ENCODE results near the gene CCDC122. TPM values are rescaled to one million over a fixed set of nuclear protein-coding genes. Genes with fewer than 3 reads are reported as not detected.

Gene CCDC122
- total RNA-seq, 4 donors from 2014 or later: 0.16 to 1.7 (median 1.1) TPM; not detected in 1

DNA sequence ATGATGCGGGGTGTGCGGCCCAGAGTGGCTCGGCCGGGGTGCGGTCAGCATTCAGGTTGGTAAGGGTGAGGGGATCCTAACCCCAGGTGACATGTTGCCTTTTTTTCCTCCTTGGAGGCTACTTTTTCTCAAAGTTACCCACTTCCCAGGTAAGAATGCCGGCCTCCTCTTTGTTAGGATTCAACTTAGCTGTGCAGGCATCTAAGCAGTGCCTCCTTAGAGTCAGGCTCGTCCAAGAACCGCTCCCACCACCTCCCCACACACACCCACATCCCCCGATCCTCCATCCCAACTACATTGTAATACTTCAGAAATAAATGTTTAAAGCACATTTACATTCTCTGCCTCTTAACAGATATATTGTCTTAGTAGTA lies 92.0 kb downstream of the CCDC122 start:
- H3K27ac ChIP-seq: peak overlapping the region in 3 of 4 donors; percentile 70 to 74 (median 71)
- no peak for ATAC-seq
- peak overlapping the region; percentile 60 to 90 (median 68) for H3K4me3 ChIP-seq
- TF ChIP-seq, protein P1, sequence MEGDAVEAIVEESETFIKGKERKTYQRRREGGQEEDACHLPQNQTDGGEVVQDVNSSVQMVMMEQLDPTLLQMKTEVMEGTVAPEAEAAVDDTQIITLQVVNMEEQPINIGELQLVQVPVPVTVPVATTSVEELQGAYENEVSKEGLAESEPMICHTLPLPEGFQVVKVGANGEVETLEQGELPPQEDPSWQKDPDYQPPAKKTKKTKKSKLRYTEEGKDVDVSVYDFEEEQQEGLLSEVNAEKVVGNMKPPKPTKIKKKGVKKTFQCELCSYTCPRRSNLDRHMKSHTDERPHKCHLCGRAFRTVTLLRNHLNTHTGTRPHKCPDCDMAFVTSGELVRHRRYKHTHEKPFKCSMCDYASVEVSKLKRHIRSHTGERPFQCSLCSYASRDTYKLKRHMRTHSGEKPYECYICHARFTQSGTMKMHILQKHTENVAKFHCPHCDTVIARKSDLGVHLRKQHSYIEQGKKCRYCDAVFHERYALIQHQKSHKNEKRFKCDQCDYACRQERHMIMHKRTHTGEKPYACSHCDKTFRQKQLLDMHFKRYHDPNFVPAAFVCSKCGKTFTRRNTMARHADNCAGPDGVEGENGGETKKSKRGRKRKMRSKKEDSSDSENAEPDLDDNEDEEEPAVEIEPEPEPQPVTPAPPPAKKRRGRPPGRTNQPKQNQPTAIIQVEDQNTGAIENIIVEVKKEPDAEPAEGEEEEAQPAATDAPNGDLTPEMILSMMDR (IDR thresholded peaks at IDR 0.05 in 4 of 5, conservative IDR thresholded peaks at IDR 0.05 in 1 of 5): no peak
- no peak for TF ChIP-seq POLR2A (IDR thresholded peaks at IDR 0.05)
- no peaks in the 10 kb centered on the region for H3K9me3 ChIP-seq
- in situ Hi-C loops (cut with MboI; ENCODE audit: low sequenced_read_pairs in 4 of 4) (loop anchor here in 1 of 4 donors (25.0 kb wide), 1 partner anchor 475 kb away; no protein-coding TSS in a partner anchor), intact Hi-C loops (cut with DNase I; ENCODE audit: low total_unique reads) (loop anchor here (5.0 to 10.0 kb wide), 2 partner anchors 353 to 485 kb away; no protein-coding TSS in a partner anchor)
- peaks cover 9 to 21% of the 10 kb centered on the region in 2 donors for H3K4me1 ChIP-seq
- no peaks in the 10 kb centered on the region for H3K36me3 ChIP-seq
- DNase-seq: no peak
- peaks cover 0 to 4% (median 0%) of the 10 kb centered on the region in 3 donors for H3K27me3 ChIP-seq

DNA sequence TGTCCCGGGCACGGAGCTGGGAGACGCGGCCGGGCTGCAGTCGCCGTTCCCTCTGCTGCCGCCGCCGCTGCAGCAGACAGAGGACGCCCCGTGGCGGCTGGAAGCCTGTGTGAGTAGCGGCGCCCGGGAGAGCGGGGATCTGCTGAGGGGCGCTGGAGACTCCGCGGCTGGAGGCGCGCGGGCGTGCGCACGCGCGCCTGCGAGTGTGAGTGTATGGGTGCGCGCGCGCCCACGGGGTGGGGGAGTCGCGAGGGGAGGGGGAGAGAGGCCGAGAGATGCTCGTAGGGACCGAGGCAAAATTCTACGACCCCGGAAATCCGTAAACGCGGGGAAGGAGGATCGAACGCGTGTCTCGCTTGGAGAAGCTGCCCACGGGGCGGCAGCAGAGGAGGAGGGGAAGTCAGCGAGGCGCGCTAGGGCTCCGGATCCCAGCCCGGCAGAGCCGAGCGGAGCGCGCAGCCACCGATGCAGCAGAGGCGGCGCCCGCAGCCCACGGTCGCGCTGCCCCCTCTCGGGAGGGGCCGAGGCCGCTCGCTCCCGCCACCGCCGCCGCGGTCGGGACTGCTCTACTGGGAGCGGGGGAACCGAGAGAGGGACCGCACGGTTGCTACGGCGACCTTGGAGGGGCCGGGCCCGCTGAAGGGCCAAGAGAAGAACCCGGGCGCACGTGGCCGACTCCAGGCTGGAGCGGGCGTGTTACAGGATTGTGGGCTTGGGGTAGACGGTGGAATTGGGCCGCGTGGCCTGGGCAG lies 92.6 kb downstream of the CCDC122 start, which contains the start of gene ENOX1:
ENOX1 (minus strand) TSS at position 207 of the 752 bp plus-strand sequence.
- Histone ChIP-seq H3K27me3 (peaks cover 0 to 4% (median 0%) of the 10 kb centered on the region in 3 donors), H3K27ac (peak within 1 kb of the TSS; percentile 63 to 74 (median 70)), H3K4me3 (peak within 1 kb of the TSS; percentile 60 to 90 (median 68)), H3K9me3 (no peaks in the 10 kb centered on the region), H3K36me3 (no peaks in the 10 kb centered on the region), H3K4me1 (peaks cover 9 to 21% of the 10 kb centered on the region in 2 donors)
- DNase-seq (peak in 1 of 2 donors; percentile 39), ATAC-seq (peak; percentile 60 to 62)
- in situ Hi-C loops (cut with MboI; ENCODE audit: low sequenced_read_pairs in 4 of 4): loop anchor here in 1 of 4 donors (25.0 kb wide), 1 partner anchor 475 kb away; no protein-coding TSS in a partner anchor
- TF ChIP-seq, protein P1 (IDR thresholded peaks at IDR 0.05 in 4 of 5, conservative IDR thresholded peaks at IDR 0.05 in 1 of 5): peak in 1 of 5 experiments; percentile 32
- TF ChIP-seq POLR2A (IDR thresholded peaks at IDR 0.05): peak in 1 of 2 donors; percentile 17
- intact Hi-C loops (cut with DNase I; ENCODE audit: low total_unique reads): loop anchor here (5.0 to 10.0 kb wide), 2 partner anchors 352 to 485 kb away; no protein-coding TSS in a partner anchor

DNA sequence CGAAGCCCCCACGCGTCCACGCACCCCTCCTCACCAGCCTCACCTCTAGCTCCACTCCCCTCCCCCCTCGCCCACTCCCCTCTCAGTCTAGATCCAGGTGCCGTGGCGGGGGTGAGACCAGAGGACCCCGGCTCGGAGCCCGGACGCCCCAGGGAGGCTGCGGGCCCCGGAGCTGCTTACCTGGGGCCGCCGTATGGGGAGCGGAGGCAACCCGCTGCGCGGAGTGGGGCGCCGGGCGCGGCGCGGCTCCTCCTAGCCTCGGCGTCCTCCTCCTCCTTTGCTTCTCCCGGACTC lies 93.1 kb downstream of the CCDC122 start:
- in situ Hi-C loops (cut with MboI; ENCODE audit: low sequenced_read_pairs in 4 of 4): loop anchor here in 1 of 4 donors (25.0 kb wide), 1 partner anchor 474 kb away; no protein-coding TSS in a partner anchor
- Histone ChIP-seq H3K4me1 (peaks cover 9 to 21% of the 10 kb centered on the region in 2 donors), H3K36me3 (no peaks in the 10 kb centered on the region), H3K9me3 (no peaks in the 10 kb centered on the region), H3K27me3 (peaks cover 0 to 4% (median 0%) of the 10 kb centered on the region in 3 donors), H3K4me3 (peak overlapping the region; percentile 60 to 90 (median 68)), H3K27ac (peak overlapping the region; percentile 63 to 74 (median 70))
- ATAC-seq (no peak), DNase-seq (no peak)
- intact Hi-C loops (cut with DNase I; ENCODE audit: low total_unique reads): loop anchor here (5.0 to 10.0 kb wide), 2 partner anchors 352 to 484 kb away; no protein-coding TSS in a partner anchor
- TF ChIP-seq, protein P1 (IDR thresholded peaks at IDR 0.05 in 4 of 5, conservative IDR thresholded peaks at IDR 0.05 in 1 of 5): no peak
- no peak for TF ChIP-seq POLR2A (IDR thresholded peaks at IDR 0.05)

Other genes starting within 250 kb of the CCDC122 start
- gene ENOX1, start 92.8 kb downstream of the CCDC122 start, total RNA-seq: 1 to 10 TPM in 3 of 4 donors, under 1 TPM in 1; 0.46 to 3.5 (median 1.8) TPM
- gene LACC1, start 164 bp upstream of the CCDC122 start, total RNA-seq: 1 to 10 TPM in 2 of 4 donors, under 1 TPM in 2; 0.71 to 4.5 (median 1.7) TPM

All from gastrocnemius medialis (tissue), 4 donors.